ENCODE results near the gene CDKL1.

GRCh38 chr14:50353126-50353525, 43.6 kb downstream of the CDKL1 start:
- TF ChIP-seq CTCF (IDR thresholded peaks at IDR 0.05; ENCODE audit: low read depth, low read length, poor library complexity, severe bottlenecking) (no peak), EZH2phosphoT487 (IDR thresholded peaks at IDR 0.05; ENCODE audit: borderline replicate concordance, low read length) (no peak)
